ENCODE results near the gene GRM5.
"Not testable (repeated sequence)": the region's sequence is repeated elsewhere in the genome, so short reads cannot be mapped to it uniquely, and the experiment has no call there.

Gene GRM5

DNA sequence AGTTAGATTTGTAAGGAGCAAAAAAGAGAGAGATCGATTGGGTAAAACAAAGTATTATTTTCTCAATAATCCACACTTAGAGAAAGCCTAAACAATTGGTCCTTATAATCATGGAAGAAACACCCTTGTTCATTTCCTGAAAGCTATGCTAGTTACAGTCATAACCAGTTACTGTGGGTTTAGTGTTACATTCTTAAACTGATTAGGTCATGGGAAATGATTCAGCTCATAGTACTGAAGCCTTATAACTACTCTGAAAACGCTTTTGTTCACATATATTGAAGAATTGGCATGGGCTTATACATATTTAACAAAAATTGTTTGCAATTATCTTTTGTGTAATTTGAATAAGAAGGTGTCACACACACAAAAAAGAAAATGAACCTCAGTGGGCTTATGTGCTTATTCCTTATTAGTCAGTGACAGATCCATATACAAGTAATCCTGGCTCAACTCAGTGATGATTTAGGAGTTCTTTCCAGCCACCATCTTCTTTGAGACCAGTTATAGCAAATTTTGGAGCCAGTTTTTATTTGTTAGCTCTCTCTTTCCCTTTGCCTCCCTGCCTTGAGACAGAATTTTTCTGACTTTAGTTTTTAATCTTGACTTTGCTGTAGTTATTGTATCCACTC lies 529.8 kb downstream of the GRM5 start:
- FAIRE-seq: no peak

DNA sequence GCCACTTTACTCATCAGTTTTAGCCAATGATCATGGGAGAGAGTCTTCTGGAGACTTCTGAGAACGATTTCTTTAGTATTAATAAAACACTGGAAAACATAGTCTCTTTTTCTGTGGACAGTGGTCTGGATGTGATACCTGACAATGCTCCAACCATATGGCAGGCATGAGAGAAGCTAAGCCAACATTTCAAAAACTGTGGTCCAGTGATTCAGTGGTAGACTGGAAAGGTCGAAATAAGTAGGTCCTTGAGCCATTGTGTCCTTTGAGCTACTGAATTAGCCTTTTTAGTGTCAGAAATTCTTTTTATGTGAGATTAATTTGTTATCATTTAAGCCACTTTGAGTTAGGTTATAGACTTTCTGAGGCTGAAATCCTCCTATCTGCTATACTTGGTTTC lies 530.5 kb downstream of the GRM5 start:
- no peak for FAIRE-seq

DNA sequence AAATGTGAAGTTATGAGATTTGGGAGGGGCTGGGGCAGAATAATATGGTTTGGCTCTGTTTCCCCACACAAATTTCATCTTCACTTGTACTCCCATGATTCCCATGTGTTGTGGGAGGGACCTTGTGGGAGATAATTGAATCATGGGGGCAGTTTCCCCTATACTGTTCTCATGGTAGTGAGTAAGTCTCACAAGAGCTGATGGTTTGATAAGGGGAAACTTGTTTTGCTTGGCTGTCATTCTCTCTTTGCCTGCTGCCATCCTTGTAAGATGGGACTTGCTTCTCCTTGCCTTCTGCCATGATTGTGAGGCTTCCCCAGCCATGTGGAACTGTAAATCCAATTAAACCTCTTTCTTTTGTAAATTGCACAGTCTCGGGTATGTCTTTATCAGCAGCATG lies 531.1 kb downstream of the GRM5 start:
- not testable (repeated sequence) for FAIRE-seq

DNA sequence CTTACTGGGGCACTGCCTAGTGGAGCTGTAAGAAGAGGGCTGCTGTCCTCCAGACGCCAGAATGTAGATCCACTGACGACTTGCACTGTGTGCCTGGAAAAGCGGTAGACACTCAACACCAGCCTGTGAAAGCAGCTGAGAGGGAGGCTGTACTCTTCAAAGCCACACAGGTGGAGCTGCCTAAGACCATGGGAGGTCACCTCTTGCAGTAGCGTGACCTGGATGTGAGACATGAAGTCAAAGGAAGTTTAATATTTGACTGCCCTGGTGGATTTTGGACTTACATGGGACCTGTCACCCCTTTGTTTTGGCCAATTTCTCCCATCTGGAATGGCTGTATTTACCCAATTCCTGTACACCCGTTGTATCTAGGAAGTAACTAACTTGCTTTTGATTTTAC lies 531.6 kb downstream of the GRM5 start:
- FAIRE-seq: no peak

DNA sequence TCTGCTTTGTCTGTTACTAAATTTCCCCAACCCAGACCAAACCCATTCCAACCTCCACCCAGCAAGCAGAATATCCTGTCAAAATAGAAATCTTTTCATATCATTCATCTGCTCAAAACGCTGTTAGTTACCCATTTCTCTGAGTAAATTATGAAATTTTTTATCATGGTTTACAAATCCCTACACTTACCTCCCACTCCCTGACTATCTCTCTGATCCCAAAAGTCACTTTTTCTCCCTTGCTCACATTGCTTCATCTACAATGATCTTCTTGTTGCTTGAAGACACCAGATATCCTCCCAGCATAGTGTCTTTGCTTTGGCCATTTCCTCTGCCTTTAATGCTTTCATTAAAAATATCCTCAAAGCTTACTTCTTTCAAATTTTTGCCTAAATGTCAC lies 532.8 kb downstream of the GRM5 start:
- no peak for FAIRE-seq

DNA sequence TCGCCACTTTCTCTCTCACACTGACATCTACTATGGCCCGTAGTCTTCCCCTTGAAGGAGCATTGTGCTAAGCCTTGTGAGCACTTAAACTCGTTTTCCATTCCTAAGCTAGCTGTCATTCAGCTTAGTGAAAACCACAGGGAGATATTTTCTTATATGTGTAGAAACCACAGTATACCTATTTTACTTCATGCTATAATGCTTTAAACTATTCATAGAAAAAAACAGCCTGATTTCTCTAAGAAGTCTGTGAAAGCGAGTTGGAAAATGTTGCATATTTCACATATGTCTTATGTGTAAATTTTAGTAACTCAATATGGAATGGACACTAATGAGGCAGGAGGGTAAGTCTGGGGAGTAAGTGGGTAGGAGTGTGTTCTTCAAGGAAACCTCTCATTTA lies 534.0 kb downstream of the GRM5 start:
- no peak for FAIRE-seq

DNA sequence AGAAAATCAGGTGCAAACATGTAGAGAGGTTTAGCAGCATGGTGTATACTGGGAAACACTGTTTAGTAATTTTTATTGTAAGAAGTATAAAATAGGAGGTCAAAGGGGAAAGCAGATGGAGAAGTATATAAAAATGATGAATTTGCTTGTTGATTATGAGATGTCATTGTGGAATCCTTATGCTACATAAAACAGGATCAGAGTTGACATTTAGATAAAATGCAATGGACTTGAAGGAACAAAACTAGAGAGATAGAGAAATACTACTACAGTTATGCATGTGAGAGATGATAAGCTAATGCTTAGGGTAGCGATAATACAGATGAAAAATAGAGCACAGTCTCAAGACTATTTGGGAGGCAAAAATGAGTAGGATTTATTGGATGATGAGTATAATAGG lies 536.4 kb downstream of the GRM5 start:
- no peak for FAIRE-seq

DNA sequence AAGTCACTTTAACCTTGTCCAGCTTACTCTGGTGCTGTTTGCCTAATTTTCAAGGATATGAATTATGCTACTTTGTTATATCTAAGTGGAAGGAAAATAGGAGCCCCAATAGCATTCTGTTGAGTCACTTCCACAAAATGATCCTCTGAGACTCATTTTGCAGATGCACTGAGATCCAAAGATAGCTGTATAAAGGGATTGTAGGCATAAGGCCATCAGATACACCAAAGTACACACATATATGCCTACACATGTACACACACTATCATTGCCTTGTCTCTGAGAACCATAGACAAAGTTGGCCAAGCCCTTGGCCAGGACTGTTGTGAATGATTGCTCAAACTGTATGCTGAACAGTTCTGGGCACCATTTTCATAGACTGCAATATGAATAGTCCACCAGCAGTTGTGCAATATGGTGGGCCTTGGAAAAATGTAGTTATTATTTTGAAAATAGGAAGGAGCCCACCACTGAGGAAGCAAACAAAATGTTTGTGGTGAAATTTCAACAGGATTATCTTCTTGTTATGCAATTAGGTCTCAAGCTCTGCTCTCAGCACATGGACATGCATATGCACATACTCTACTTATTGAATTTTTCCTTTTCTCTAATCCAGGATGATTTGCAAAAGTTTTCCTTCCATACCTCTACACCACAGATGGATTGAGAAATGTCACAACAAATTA lies 542.3 kb downstream of the GRM5 start:
- FAIRE-seq: no peak

DNA sequence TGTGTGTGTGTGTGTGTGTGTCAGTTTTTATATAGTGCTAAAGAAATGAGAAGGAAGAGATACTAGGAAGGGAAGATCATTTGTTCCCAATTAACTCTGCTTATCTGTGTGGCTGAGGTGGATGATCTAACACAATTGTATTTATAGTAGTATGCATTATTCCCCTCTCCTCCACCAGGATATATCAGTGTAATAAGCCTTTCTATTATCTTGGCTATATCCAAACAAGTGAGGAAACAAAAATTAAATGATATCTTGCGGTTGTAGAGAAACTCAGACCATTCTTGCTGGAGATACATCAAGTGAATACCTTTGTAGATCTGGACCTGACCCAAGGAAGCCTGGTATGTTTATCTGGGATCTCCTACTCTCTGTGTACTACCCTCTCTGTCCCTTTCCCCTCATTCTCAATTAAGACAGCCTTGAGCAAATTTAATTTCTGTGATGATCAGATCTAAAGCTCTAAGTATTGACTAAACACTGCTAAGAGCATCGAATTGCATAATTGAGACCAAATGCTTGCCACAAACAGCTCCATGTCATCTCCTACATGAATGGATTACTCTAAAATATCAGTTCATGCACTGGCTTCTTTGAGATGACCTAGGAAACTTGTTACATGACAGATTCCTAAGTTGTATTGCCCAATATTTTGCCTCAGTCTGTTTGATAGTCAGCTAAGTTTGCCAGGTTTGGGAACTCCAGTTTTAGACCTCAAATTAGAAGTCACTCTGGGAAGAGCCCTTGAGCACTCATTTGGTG lies 543.0 kb downstream of the GRM5 start:
- FAIRE-seq: no peak

DNA sequence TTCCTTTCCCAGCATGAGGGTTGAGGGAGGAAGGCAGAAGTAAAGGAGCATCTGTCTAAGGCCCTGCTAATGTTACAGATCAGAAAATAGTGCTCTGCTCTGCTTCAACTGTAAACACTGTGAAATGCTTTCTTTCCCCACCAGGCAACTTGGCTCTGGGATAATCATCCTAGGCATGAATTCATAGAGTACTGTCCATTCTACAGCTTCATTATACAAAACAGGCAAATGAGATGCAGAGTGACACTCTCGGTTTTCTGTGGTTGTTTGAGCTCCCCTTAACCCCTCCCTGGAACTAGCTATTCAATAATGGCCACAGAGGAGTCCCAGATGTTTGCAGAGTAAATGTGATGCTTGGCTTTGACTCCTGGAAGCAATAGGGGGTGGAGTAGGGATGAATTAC lies 544.0 kb downstream of the GRM5 start:
- FAIRE-seq: no peak

DNA sequence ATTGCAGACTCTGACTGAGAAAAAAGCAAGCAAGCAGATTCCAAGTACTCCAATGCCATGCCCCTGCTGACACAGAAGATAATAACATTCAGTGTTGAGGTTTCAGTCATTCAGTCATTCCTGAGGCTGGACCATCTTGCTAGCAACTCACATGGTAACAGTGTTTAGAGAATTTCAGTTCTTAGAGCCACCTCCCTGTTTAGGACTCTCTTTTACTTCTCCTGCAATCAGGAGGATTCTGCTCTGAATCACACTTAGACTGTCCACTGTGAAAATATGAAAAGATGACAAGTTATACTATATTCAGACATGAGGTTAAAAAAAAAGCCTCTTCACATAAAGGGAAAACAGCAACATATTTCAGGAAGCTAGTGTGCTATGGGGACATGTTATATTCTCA lies 544.4 kb downstream of the GRM5 start:
- FAIRE-seq: no peak

DNA sequence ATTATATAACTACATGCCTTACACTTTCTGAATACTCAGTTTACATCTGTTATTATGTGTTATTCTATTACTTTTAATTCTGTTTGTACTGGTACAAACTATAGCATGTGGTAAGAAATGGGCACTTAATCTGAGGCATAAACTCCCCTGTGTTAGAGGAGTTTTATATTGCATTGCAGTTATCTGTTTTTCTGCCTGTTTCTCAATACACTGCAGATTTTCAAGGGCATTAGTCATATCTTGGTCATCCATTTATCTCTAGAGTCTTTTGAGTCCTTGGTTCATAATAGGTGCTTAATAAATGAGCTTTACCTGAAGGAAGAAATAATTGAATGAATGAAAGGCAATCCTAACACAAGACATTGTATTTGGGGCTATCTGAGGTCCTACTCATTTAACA lies 545.4 kb downstream of the GRM5 start:
- no peak for FAIRE-seq

DNA sequence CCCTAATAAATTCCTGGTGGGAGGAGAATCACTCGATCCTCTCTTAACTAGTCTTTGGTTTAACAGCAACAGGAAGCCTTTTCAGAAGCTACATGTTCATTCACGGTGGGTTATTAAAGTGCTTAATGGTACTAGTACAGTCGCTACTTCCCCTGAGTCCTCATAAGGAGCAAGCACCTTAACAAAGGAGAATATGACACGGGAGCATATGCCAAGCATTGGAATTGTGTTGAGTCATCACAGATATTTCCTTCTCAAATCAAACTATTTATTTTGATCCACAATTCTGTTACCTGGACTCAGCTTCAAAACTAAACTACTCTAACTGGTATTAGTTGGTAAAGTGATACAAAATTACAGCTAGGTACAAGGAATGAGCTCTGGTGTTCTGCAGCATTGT lies 550.8 kb downstream of the GRM5 start:
- no peak for FAIRE-seq

DNA sequence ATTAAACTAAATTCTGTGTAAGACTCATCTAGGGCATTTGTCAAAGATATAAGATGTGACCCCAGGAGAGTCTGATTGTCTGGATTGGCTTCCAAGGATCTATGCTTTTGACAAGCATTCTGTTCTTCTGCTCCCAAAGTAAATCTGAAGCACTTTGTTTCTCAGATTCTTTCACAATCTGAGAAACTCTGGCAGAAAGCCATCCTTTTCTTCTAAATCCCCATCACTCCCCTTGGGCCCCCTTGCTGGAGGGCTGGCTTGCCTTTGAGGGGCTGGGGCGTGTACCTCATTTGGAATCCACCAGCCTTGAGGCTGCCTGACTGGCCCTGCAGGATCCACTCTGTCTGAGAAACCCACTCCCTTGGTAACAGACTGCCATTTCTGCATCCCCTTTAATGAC lies 554.8 kb downstream of the GRM5 start:
- FAIRE-seq: no peak

DNA sequence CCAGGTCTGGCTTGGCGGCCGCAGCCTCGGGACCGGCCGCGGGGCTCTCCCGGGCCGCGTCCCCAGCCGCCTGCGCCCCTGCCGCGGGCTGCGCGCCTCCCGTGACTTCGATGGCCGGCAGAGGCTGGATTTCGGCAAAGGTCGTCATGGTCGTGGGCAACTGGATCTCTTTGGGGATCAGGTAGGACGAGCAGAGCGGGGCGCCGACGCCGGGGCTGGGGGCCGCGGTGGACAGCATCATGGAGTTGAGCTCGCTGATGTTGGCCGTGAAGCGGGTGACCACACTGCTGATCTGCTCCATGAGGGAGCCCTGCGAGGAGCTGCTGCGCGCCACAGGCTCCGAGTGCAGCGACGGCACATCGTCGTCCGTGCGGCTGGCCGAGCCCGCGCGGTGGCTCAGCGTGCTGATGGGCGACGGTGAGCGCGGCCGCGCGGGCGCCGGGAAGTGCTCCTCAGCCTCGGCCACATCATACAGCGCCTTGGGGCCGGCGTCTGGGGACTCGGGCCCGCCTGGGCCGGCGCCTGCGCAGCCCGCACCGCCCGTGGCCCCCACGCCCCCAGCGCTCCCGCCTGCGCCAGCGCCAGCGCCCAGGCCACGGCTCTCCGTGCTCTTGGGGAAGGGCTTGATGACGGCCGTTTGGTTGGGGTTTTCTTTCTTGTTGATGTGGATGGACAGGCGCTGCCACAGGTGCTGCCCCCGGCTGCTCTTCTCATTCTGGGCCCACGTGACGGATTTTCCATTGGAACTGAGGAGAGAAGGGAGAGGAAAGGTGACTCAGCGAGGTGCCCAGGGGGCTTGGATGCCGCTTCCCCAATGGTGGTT lies 556.8 kb downstream of the GRM5 start:
- no peak for FAIRE-seq

DNA sequence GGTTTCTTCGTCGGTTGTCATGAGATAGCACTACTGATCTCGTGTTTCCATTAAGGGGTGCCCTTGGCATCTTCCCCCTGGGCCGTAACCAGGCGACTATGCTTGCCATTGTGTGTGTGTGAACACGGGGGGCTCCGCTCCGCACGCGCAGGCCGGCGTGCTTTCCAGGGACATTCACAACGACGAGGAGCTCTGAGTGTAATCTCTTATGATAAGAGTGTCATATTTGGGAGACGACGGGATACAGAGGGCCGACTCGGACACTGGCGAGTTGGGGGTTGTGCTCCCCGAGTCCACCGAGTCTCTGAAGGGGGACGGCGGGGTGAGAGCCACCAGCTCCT lies 557.4 kb downstream of the GRM5 start:
- no peak for FAIRE-seq

DNA sequence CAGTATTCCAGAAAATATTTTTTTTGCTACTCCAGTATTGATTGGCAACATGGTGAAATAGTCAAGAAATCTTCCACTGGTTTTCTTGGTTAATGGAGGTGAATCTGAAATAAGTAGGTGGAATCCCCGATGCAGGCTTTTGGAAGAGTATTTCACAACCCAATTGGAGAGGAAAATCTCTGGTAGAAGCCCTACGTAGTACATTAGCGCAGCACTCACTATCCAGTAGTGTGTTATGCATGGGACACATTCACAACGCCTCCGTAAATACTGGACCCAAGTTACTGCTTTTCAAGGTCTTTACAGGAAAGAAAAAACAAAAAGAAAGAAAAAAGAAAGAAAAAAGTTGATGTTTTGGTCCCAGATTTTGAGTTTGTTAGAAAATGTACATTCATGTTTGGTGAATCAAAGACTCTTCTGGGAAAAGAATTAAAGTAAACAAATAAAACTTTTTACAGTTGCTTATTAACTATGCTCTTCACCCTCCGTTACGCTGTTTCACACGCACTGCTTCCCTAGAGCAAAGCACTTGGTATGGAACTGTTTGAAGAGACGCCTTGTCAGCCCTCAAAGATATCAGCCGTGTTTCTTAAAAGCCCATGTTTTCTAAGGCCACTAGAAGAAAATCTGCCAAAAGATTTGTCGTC lies 557.9 kb downstream of the GRM5 start:
- FAIRE-seq: no peak

DNA sequence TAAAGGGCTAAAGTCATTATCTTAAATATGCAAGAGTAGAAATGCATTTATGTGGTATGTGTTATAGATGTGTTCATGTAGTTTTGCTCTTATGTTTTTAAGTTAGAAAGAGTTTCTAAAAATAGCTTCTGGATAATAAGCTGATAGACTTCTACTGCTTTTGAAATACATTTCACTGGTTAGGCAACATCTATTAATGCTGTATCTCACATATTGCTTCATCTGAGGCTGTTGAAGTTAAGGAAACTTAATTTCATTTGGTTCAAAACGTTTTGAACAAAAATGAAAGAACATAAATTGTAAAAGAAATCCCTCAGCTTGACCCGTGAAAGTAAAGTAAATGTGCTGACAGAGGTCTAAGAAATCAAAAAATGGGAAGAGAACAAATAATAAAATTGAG lies 564.2 kb downstream of the GRM5 start:
- no peak for FAIRE-seq

DNA sequence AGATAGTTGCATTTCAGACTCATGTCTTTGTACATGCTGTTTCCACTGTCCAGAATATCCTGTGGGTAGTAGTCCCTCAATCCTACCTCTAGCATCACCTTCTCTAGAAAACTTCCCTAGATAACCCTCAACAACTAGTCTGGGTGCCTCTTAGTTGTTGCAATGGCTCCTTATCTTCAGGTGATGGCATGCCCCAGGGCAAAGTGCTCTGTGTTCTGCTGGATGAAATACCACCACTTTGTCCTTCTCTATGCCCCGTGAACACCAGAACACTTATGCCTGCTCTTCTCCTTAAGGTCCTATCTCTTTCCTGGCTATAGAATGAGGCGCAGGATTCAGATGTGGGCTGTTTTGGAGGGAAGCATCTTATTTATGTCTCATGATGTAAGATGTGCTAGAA lies 569.9 kb downstream of the GRM5 start:
- FAIRE-seq: no peak

DNA sequence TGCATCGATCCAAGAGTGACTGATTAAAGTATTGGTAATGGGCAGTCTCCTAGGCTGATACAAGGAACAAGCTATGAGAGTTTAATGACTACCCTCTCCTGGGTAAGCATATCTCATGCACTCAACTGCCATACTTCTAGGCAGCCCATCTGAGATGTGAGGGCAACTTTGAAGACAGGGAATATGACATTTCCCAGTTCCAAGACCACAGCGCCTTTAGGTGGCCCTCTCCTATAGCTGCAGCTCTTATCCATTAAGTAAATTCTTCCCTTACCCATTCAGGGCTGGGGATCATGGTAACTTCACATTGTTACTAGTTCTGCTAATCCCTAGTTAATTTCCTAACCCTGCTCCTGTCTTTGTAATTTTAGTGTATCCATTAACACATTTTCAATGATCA lies 570.9 kb downstream of the GRM5 start:
- no peak for FAIRE-seq

DNA sequence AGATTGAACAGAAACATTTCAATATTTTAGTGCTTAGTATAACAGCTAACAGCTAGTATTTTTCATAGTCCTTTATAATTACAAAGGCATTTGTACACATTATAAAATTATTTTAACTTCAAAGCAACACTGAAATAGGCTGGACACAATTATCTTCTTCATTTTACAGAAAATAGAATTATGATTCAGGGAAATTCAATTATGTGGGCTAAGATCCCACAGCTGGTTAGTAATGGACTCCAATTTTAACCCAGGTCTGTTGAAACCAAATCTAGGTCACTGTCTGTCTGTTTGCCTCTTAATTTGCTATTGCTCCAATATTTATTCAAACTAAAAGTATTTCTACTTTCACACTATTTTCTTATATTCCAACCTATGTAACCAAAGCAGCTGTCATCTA lies 574.1 kb downstream of the GRM5 start:
- FAIRE-seq: no peak

DNA sequence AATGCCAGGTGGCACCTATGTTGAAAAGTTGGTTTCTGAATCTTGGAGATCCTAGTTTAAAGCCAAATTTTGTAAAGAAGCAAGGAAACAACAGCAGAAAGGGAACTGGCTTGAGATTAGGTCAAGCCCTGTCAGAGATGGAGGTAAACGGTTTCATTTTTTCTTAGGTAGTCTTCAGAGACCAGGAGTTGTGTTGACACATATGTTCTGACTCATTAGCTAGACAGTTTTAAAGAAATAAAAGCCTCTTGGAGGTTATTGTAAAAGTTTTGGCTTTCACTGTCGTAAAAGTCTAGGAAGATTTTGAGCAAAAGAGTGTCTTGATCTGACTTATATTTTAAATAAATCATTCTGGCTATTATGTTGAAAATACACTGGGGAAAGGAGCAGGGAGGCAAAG lies 576.8 kb downstream of the GRM5 start:
- FAIRE-seq: no peak

DNA sequence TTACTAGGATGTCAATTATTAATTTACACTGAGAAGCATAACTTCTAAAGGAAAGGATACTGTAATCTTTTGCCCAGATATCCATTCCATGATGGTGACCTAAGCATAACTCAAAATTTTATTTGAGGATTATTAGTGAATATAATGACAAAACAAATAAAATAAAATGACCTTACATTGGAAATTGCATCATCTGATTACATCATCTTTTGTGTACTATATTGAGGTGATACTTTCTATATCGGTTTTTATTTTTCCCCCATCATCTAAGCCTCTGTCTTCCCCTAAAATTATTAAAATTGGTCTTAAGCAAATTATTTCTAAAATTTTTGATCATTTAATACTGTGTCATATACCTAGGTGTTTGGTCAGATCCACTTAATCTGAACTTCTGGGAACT lies 578.1 kb downstream of the GRM5 start:
- no peak for FAIRE-seq
